Mesenteric fat pad (tissue), 1 donor: Measurements from ENCODE around the gene EPN2. TPM values are rescaled to one million over a fixed set of nuclear protein-coding genes. Genes with fewer than 3 reads are reported as not detected.

ENCODE experiments used
- DNase-seq: peaks from one replicate; pipeline ENCODE4 v3.0.0-alpha.2; 2020; ENCODE audit warnings: low spot score
- microRNA-seq: library from miRNA; unstranded; fragments of <30 nt; microRNA quantifications from one replicate; pipeline ENCODE4 v1.2.0, GENCODE V29; 2020; ENCODE audit warnings: borderline number of aligned reads
- total RNA-seq: library from RNA; stranded (reverse); fragmentation: NEBNext Ultra II Directional; extraction: Animal tissue kit (Norgen Biotek cat#: 25700); gene quantifications from one replicate; pipeline ENCODE4 v1.2.1, GENCODE V29; 2021
- donor health status: DM: yes; HTN: yes; CAD: no.

The EPN2 gene
- total RNA-seq, 1 donor from 2014 or later: 45.1 TPM

DNA sequence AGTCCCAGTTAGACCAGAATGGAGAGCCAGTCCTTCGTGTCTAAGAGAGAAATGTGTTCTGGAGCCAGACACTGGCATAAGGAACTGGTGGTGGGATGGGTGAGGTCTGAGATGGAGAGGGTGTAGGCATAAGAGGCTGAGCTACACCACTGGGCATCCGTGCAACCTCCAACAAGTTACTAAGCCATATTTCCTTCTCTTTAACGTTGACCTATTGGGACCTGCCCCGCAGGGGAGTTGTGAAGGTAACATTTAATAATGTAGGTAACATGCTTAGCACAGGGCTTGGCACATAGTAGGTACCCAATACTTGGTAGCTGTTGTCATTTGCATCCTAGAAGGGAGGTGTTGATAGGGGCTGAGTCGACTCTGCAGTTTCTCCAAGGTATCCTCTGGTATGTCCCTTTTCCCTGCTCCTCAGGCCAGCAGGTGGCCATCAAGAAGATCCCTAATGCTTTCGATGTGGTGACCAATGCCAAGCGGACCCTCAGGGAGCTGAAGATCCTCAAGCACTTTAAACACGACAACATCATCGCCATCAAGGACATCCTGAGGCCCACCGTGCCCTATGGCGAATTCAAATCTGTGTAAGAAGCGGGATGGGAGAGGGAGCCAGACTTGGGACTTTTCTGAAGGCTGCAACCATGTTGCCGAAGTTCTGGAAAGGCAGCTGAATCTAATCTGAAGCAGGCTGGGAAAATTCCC is 142.3 kb downstream of the EPN2 start:
- peak; percentile 24 for DNase-seq

DNA sequence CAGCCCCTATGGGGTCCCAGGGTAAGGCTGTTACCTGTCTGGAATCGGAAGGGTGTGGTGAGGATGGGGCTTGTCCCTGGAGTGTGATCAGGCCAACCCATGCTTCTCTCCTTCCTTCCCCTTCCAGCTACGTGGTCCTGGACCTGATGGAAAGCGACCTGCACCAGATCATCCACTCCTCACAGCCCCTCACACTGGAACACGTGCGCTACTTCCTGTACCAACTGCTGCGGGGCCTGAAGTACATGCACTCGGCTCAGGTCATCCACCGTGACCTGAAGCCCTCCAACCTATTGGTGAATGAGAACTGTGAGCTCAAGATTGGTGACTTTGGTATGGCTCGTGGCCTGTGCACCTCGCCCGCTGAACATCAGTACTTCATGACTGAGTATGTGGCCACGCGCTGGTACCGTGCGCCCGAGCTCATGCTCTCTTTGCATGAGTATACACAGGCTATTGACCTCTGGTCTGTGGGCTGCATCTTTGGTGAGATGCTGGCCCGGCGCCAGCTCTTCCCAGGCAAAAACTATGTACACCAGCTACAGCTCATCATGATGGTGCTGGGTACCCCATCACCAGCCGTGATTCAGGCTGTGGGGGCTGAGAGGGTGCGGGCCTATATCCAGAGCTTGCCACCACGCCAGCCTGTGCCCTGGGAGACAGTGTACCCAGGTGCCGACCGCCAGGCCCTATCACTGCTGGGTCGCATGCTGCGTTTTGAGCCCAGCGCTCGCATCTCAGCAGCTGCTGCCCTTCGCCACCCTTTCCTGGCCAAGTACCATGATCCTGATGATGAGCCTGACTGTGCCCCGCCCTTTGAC is 143.5 kb downstream of the EPN2 start:
- DNase-seq: peak; percentile 41

- no peak for DNase-seq
Measured at GRCh38 chr17:19381361-19381740, 144.2 kb downstream of the EPN2 start.

DNA sequence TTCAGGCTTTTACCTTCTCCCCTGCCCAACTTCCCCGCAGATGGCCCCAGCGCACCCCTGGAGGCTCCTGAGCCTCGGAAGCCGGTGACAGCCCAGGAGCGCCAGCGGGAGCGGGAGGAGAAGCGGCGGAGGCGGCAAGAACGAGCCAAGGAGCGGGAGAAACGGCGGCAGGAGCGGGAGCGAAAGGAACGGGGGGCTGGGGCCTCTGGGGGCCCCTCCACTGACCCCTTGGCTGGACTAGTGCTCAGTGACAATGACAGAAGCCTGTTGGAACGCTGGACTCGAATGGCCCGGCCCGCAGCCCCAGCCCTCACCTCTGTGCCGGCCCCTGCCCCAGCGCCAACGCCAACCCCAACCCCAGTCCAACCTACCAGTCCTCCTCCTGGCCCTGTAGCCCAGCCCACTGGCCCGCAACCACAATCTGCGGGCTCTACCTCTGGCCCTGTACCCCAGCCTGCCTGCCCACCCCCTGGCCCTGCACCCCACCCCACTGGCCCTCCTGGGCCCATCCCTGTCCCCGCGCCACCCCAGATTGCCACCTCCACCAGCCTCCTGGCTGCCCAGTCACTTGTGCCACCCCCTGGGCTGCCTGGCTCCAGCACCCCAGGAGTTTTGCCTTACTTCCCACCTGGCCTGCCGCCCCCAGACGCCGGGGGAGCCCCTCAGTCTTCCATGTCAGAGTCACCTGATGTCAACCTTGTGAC is 144.7 kb downstream of the EPN2 start:
- no peak for DNase-seq

DNA sequence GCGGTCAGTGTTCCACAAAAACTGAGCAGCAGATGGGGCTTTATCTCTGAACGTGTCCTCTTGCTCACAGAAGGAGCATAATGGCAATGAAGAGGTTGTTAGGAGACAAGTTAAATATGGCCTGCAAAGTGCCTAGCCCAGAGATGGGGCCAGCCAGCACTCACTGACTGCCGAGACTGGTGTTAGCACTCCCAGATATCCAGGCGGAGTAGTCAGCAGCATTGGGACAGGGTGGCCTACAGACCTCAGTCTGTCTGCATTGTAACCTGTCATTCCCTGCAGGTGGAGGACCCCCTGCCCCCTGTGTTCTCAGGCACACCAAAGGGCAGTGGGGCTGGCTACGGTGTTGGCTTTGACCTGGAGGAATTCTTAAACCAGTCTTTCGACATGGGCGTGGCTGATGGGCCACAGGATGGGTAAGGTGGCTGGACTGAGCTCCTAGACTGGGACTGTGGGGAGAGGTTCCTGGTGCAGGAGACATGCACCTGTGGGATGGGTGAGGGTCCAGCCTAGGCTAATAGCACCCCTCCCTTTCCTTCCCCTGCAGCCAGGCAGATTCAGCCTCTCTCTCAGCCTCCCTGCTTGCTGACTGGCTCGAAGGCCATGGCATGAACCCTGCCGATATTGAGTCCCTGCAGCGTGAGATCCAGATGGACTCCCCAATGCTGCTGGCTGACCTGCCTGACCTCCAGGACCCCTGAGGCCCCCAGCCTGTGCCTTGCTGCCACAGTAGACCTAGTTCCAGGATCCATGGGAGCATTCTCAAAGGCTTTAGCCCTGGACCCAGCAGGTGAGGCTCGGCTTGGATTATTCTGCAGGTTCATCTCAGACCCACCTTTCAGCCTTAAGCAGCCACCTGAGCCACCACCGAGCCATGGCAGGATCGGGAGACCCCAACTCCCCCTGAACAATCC is 145.6 kb downstream of the EPN2 start:
- DNase-seq: no peak

- DNase-seq: no peak
Measured at GRCh38 chr17:19383681-19384470, 146.7 kb downstream of the EPN2 start.

DNA sequence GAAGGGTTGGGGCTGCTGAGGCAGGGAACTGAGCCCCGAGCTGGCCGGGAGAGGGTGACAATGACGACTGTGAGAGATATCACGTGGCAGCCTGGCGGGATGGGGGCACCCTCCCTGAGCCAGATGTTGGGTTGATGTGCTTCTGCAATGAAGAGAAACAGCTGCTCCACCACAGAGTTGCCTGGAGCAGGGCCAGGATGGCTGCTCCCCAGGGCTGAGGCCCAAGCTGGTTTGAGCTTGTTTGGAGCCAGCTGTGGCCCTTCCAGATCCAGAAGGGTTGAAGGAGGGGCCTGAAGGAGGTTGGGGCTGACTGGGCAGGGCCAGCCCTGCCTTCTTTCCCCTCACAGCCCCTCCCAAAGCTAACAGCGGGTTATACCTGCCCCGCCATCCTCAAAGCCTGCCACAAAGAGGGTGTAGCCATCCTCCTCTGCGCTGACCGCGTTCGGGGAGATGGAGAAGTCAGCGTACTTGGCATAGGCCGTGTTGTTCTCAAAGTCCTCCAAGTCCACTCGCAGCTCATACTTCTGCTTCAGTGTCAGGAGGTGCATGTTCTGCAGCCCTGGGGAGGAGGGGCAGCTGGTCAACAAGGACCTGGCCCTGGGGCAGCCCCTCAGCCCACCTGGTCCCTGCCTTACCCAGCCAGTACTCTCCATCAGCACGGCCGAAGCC is 147.7 kb downstream of the EPN2 start:
- DNase-seq: no peak

- DNase-seq: no peak
Measured at GRCh38 chr17:19385521-19385983, 148.4 kb downstream of the EPN2 start.

Small RNA genes within 50 kb of the gene (microRNA-seq; reads per million reads assigned to microRNA genes)
- 152 reads per million, percentile 52 among the genes with 10 or more reads in this experiment for gene MIR1180

Other genes starting within 250 kb of the EPN2 start
- 8.9 TPM for gene FAM83G, start 232.6 kb upstream of the EPN2 start, total RNA-seq
- gene GRAP, start 190.4 kb upstream of the EPN2 start, total RNA-seq: 5.9 TPM
- gene GRAPL, start 109.8 kb upstream of the EPN2 start, total RNA-seq: 5.4 TPM
- 7.5 TPM for gene B9D1, start 125.4 kb downstream of the EPN2 start, total RNA-seq
- gene MAPK7, start 141.1 kb downstream of the EPN2 start, total RNA-seq: 27.2 TPM
- 96.7 TPM for gene MFAP4, start 149.8 kb downstream of the EPN2 start, total RNA-seq
- 3.9 TPM for gene RNF112, start 173.9 kb downstream of the EPN2 start, total RNA-seq